HCT116 (cell line): ENCODE data around the gene BCAS4. TPM values are rescaled to one million over a fixed set of nuclear protein-coding genes. Genes with fewer than 3 reads are reported as not detected.

Source experiments
- ATAC-seq: fragments of 200-7000 bp; cut with Tn5 transposase; 2 replicates; pipeline ENCODE4 v1.9.1; 2020; ENCODE audit warnings: mild to moderate bottlenecking, moderate library complexity
- BruUV-seq: library from RNA; stranded (reverse); fragments of 400-500 nt; replicated peaks from 2 replicates; lab custom pipeline; 2021; lab: Mats Ljungman, UMichigan
- CTCF ChIA-PET: fragments of 300-600 bp; sonication (Branson Sonifier 250); formaldehyde crosslinking; loops from one replicate; lab custom pipeline; 2021; ENCODE audit warnings: antibody characterized with exemption; lab: Charles Lee
- POLR2A ChIA-PET: fragments of 300-600, 350-600 bp; sonication (Branson Sonifier 250); formaldehyde crosslinking; loops from one replicate; lab custom pipeline; 2021; ENCODE audit warnings: antibody characterized with exemption; lab: Charles Lee
- RAD21 ChIA-PET, 2 experiments: fragments of 300-600 bp; sonication (Branson Sonifier 250); formaldehyde crosslinking; loops; one replicate each; lab custom pipeline; 2023; ENCODE audit warnings: low total read pairs in 2 of 2; ENCODE audit not compliant: uncharacterized antibody in 2 of 2, unreplicated experiment in 2 of 2, low non-redundant PET in 1 of 2; lab: Charles Lee
- DNase-seq: peaks from one replicate; pipeline ENCODE4 v3.0.0-alpha.2; 2010; ENCODE audit warnings: low read depth, low spot score
- H2AFZ ChIP-seq: fragments of 200-600 bp; shearing (Covaris generic), sonication (generic); 2 replicates; pipeline ENCODE4 v1.6.1; 2017; ENCODE audit warnings: low read depth, mixed run types, mixed read lengths, antibody characterized with exemption, low read length; ENCODE audit not compliant: poor library complexity, severe bottlenecking
- H3K27ac ChIP-seq: 2 replicates; pipeline ENCODE4 v1.5.1; 2012; ENCODE audit warnings: low read depth, low read length
- H3K27me3 ChIP-seq: fragments of 200-600 bp; sonication (generic); 2 replicates; pipeline ENCODE4 v1.6.1; 2016; ENCODE audit warnings: mixed run types, low read length, mixed read lengths; ENCODE audit not compliant: insufficient read depth
- H3K36me3 ChIP-seq, 2 experiments: fragments of 200-500 bp in 1 of 2; fragments of 200-600 bp in 1 of 2; sonication (Bioruptor generic) in 1 of 2; sonication (generic) in 1 of 2; 2 replicates each; pipeline versions ENCODE4 v1.5.1 to v1.6.1; 2014 to 2016; ENCODE audit warnings: low read length in 2 of 2, inconsistent platforms in 1 of 2, mixed read lengths in 1 of 2, mixed run types in 1 of 2; ENCODE audit not compliant: insufficient read depth in 2 of 2, control insufficient read depth in 1 of 2
- H3K4me1 ChIP-seq, 2 experiments: fragments of 200-600 bp in 1 of 2; sonication (generic) in 1 of 2; 2 replicates each; pipeline versions ENCODE4 v1.5.1 to v1.6.1; 2012 to 2017; ENCODE audit warnings: low read length in 2 of 2, inconsistent platforms in 1 of 2, mild to moderate bottlenecking in 1 of 2, mixed read lengths in 1 of 2, mixed run types in 1 of 2, moderate library complexity in 1 of 2; ENCODE audit not compliant: insufficient read depth in 2 of 2, control insufficient read depth in 1 of 2
- H3K4me2 ChIP-seq: fragments of 200-600 bp; sonication (generic); 2 replicates; pipeline ENCODE4 v1.6.1; 2017; ENCODE audit warnings: mixed run types, low read length, mixed read lengths
- H3K4me3 ChIP-seq, 2 experiments: fragments of 200-600 bp in 1 of 2; sonication (generic) in 1 of 2; replicated peaks in 1 of 2; 2 replicates each; pipeline ENCODE4 v1.5.1; 2011 to 2016; ENCODE audit warnings: low read length in 2 of 2, control low read depth in 1 of 2, low read depth in 1 of 2, mild to moderate bottlenecking in 1 of 2, mixed read lengths in 1 of 2, mixed run types in 1 of 2
- H3K79me2 ChIP-seq: fragments of 200-600 bp; sonication (generic); 2 replicates; pipeline ENCODE4 v1.6.1; 2017; ENCODE audit warnings: mild to moderate bottlenecking, mixed run types, low read length, moderate library complexity, mixed read lengths; ENCODE audit not compliant: insufficient read depth
- H3K9ac ChIP-seq: fragments of 200-600 bp; sonication (generic); 2 replicates; pipeline ENCODE4 v1.6.1; 2016; ENCODE audit warnings: low read length, mixed read lengths
- H3K9me2 ChIP-seq: fragments of 200-600 bp; sonication (generic), shearing (Covaris generic); 2 replicates; pipeline ENCODE4 v1.6.1; 2017; ENCODE audit warnings: mixed run types, mild to moderate bottlenecking, moderate library complexity; ENCODE audit not compliant: insufficient read depth
- H3K9me3 ChIP-seq, 2 experiments: fragments of 200-500 bp in 1 of 2; fragments of 200-600 bp in 1 of 2; sonication (Bioruptor generic) in 1 of 2; sonication (generic) in 1 of 2; 2 replicates each; pipeline ENCODE4 v1.6.1; 2014 to 2017; ENCODE audit warnings: low read length in 2 of 2, mixed read lengths in 2 of 2, inconsistent platforms in 1 of 2, low read depth in 1 of 2, mild to moderate bottlenecking in 1 of 2, mixed run types in 1 of 2, moderate library complexity in 1 of 2; ENCODE audit not compliant: control insufficient read depth in 1 of 2, insufficient read depth in 1 of 2
- H4K20me1 ChIP-seq: fragments of 200-600 bp; sonication (generic), shearing (Covaris generic); 2 replicates; pipeline ENCODE4 v1.6.1; 2017; ENCODE audit warnings: mixed run types, mild to moderate bottlenecking, moderate library complexity; ENCODE audit not compliant: insufficient read depth
- ATF3 ChIP-seq: IDR thresholded peaks from 2 replicates; pipeline ENCODE4 v1.6.1; 2012
- CEBPB ChIP-seq: IDR thresholded peaks from 2 replicates; pipeline ENCODE4 v1.6.1; 2012; ENCODE audit warnings: low read depth
- EGR1 ChIP-seq: IDR thresholded peaks from 2 replicates; pipeline ENCODE4 v1.6.1; 2012; ENCODE audit warnings: low read depth
- ELF1 ChIP-seq: IDR thresholded peaks from 2 replicates; pipeline ENCODE4 v1.6.1; 2012; ENCODE audit warnings: low read depth, borderline replicate concordance
- EZH2 ChIP-seq: fragments of 200-600 bp; sonication (generic); IDR thresholded peaks from 2 replicates; pipeline ENCODE4 v1.6.1; 2017; ENCODE audit warnings: antibody characterized with exemption, mixed run types
- EZH2phosphoT487 ChIP-seq: fragments of 200-600 bp; IDR thresholded peaks from 2 replicates; pipeline ENCODE4 v1.6.1; 2018; ENCODE audit warnings: antibody characterized with exemption, borderline replicate concordance
- FOSL1 ChIP-seq: IDR thresholded peaks from 2 replicates; pipeline ENCODE4 v1.6.1; 2012; ENCODE audit warnings: low read depth
- JUND ChIP-seq: IDR thresholded peaks from 2 replicates; pipeline ENCODE4 v1.6.1; 2012
- MAX ChIP-seq: IDR thresholded peaks from 2 replicates; pipeline ENCODE4 v1.6.1; 2012
- POLR2A ChIP-seq: IDR thresholded peaks from 2 replicates; pipeline ENCODE4 v1.7.0; 2011; ENCODE audit warnings: borderline replicate concordance; ENCODE audit not compliant: insufficient read depth, insufficient read length; ENCODE audit errors: extremely low read depth
- POLR2AphosphoS5 ChIP-seq: IDR thresholded peaks from 2 replicates; pipeline ENCODE4 v1.6.1; 2011; ENCODE audit warnings: mild to moderate bottlenecking, low read depth, low read length, moderate library complexity
- REST ChIP-seq: IDR thresholded peaks from 2 replicates; pipeline ENCODE4 v1.6.1; 2012; ENCODE audit warnings: low read depth
- SIN3A ChIP-seq: IDR thresholded peaks from 2 replicates; pipeline ENCODE4 v1.6.1; 2012; ENCODE audit warnings: low read depth
- SP1 ChIP-seq: IDR thresholded peaks from 2 replicates; pipeline ENCODE4 v1.6.1; 2012; ENCODE audit warnings: low read depth
- TCF7L2 ChIP-seq: IDR thresholded peaks from 2 replicates; pipeline ENCODE4 v1.7.0; 2011; ENCODE audit warnings: borderline replicate concordance, inconsistent platforms; ENCODE audit not compliant: insufficient read depth, insufficient read length; ENCODE audit errors: extremely low read depth
- YY1 ChIP-seq: IDR thresholded peaks from 2 replicates; pipeline ENCODE4 v1.6.1; 2011; ENCODE audit warnings: low read length, low read depth, moderate library complexity, mild to moderate bottlenecking; ENCODE audit not compliant: insufficient replicate concordance; ENCODE audit errors: extremely low read depth
- ZBTB33 ChIP-seq: IDR thresholded peaks from 2 replicates; pipeline ENCODE4 v1.6.1; 2011; ENCODE audit warnings: mild to moderate bottlenecking, low read length, moderate library complexity; ENCODE audit not compliant: insufficient replicate concordance; ENCODE audit errors: extremely low read depth
- ZFX ChIP-seq: fragments of 450-650 bp; IDR thresholded peaks from 2 replicates; pipeline ENCODE4 v1.6.1; 2017
- intact Hi-C: fragments of 100-400 bp; cut with micrococcal nuclease; formaldehyde crosslinking; loops from 2 replicates; pipeline ENCODE4 v1.10.0; 2022
- total RNA-seq: library from RNA; stranded (reverse); gene quantifications from one replicate; pipeline ENCODE4 v1.2.1, GENCODE V29; 2021; ENCODE audit not compliant: unreplicated experiment

BCAS4 gene
- total RNA-seq, 1 experiment from 2014 or later: 18.9 TPM

GRCh38 chr20:50821994-50822393 lies 27.1 kb downstream of the BCAS4 start (continued):
- TF ChIP-seq SP1: no peak
- no peak for TF ChIP-seq FOSL1
- TF ChIP-seq POLR2A: no peak
- no peak for TF ChIP-seq SIN3A
- TF ChIP-seq ZFX: no peak
- TF ChIP-seq EZH2phosphoT487: no peak
- TF ChIP-seq TCF7L2: no peak

GRCh38 chr20:50823319-50823718 lies 28.5 kb downstream of the BCAS4 start:
- Histone ChIP-seq H3K4me2 (no peak overlapping the region), H3K79me2 (no peaks in the 10 kb centered on the region), H3K9ac (no peak overlapping the region), H3K9me3 (no peaks in the 10 kb centered on the region), H2AFZ (no peak overlapping the region), H3K4me3 (no peak overlapping the region), H3K4me1 (peaks cover 7 to 14% of the 10 kb centered on the region in 2 experiments; a peak in 3 of 4 replicates), H4K20me1 (no peaks in the 10 kb centered on the region), H3K27ac (no peak overlapping the region), H3K36me3 (no peaks in the 10 kb centered on the region), H3K9me2 (no peaks in the 10 kb centered on the region), H3K27me3 (no peaks in the 10 kb centered on the region)
- no peak for ATAC-seq
- RAD21 ChIA-PET: no interaction called here
- POLR2A ChIA-PET: interaction anchor here (1.5 kb wide), 1 partner anchor 108 kb away, joined by 8 read pairs; the partner anchor contains the start of gene ADNP
- CTCF ChIA-PET: no interaction called here
- TF ChIP-seq REST (no peak), SP1 (no peak), JUND (no peak), ELF1 (no peak), TCF7L2 (no peak), YY1 (no peak), EZH2 (no peak), FOSL1 (no peak), POLR2AphosphoS5 (no peak), ZFX (no peak), EZH2phosphoT487 (no peak), SIN3A (no peak), ATF3 (no peak), EGR1 (no peak), CEBPB (no peak), MAX (no peak), ZBTB33 (no peak)
- intact Hi-C loops: no loop called here
- BruUV-seq: no TSS peak
- no peak for DNase-seq
